GM12878 (cell line): ENCODE data around the gene MED6. TPM values are rescaled to one million over a fixed set of nuclear protein-coding genes. Genes with fewer than 3 reads are reported as not detected.

Source experiments
- ATAC-seq: fragments of 200-7000 bp; cut with Tn5 transposase; 3 replicates; pipeline ENCODE4 v1.9.1; 2020; ENCODE audit warnings: mild to moderate bottlenecking, moderate library complexity
- BruUV-seq: library from RNA; stranded (reverse); fragments of 400-500 nt; replicated peaks from 2 replicates; lab custom pipeline; 2021; lab: Mats Ljungman, UMichigan
- CTCF ChIA-PET: fragments of 300-600 bp; sonication (Branson Sonifier 250); formaldehyde crosslinking; extraction: SDS; loops from one replicate; lab custom pipeline; 2021; ENCODE audit warnings: inconsistent platforms; lab: Yijun Ruan, JAX
- POLR2A ChIA-PET: fragments of 350-600 bp; formaldehyde crosslinking; extraction: SDS; loops from one replicate; lab custom pipeline; 2021; ENCODE audit warnings: inconsistent platforms; lab: Charles Lee
- RAD21 ChIA-PET: fragments of 300-600 bp; sonication (Branson Sonifier 250); formaldehyde crosslinking; loops from one replicate; lab custom pipeline; 2023; ENCODE audit warnings: antibody characterized with exemption; ENCODE audit not compliant: unreplicated experiment; lab: Charles Lee
- SMC1A ChIA-PET: fragments of 300-600 bp; sonication (Branson Sonifier 250); formaldehyde crosslinking; loops from one replicate; lab custom pipeline; 2023; ENCODE audit not compliant: unreplicated experiment, uncharacterized antibody; lab: Charles Lee
- DNase-seq: peaks from one replicate; pipeline ENCODE4 v3.0.0-alpha.2; 2011; ENCODE audit warnings: low read depth, low spot score
- FAIRE-seq: peaks from 3 replicates; lab custom pipeline; 2011; peaks lifted over from hg19 to GRCh38; lab: Jason Lieb, UNC
- H2AFZ ChIP-seq: 2 replicates; pipeline ENCODE4 v1.6.0; 2011; ENCODE audit warnings: low read depth, low read length, control low read depth; ENCODE audit not compliant: control insufficient read depth
- H3K27ac ChIP-seq: 2 replicates; pipeline ENCODE4 v1.5.1; 2011; ENCODE audit warnings: control low read depth; ENCODE audit not compliant: control insufficient read depth, insufficient read depth
- H3K27me3 ChIP-seq, 2 experiments: replicated peaks in 1 of 2; 2 replicates each; pipeline versions ENCODE4 v1.6.0 to v1.6.1; 2011; ENCODE audit warnings: low read length in 1 of 2; ENCODE audit not compliant: control insufficient read depth in 2 of 2, insufficient read depth in 2 of 2
- H3K36me3 ChIP-seq, 2 experiments: 2 replicates each; pipeline ENCODE4 v1.5.1; 2011; ENCODE audit warnings: low read length in 1 of 2; ENCODE audit not compliant: control insufficient read depth in 2 of 2, insufficient read depth in 2 of 2
- H3K4me1 ChIP-seq: 2 replicates; pipeline ENCODE4 v1.6.1; 2011; ENCODE audit warnings: mild to moderate bottlenecking, low read length, moderate library complexity, mixed read lengths; ENCODE audit not compliant: control insufficient read depth, insufficient read depth
- H3K4me2 ChIP-seq: 2 replicates; pipeline ENCODE4 v1.6.0; 2011; ENCODE audit warnings: control low read depth; ENCODE audit not compliant: control insufficient read depth, insufficient read depth
- H3K4me3 ChIP-seq: fragments of 200-600 bp; sonication (generic); 2 replicates; pipeline ENCODE4 v1.5.1; 2016
- H3K79me2 ChIP-seq: 2 replicates; pipeline ENCODE4 v1.6.0; 2011; ENCODE audit warnings: low read length; ENCODE audit not compliant: control insufficient read depth, insufficient read depth
- H3K9ac ChIP-seq: 2 replicates; pipeline ENCODE4 v1.8.0; 2011; ENCODE audit warnings: low read length, control low read depth, mixed read lengths; ENCODE audit not compliant: control insufficient read depth, insufficient read depth
- H3K9me3 ChIP-seq: replicated peaks from 3 replicates; pipeline ENCODE4 v1.5.1; 2011; ENCODE audit warnings: mild to moderate bottlenecking, low read length; ENCODE audit not compliant: control insufficient read depth, insufficient read depth
- H4K20me1 ChIP-seq: 2 replicates; pipeline ENCODE4 v1.6.0; 2011; ENCODE audit not compliant: control insufficient read depth, insufficient read depth
- BACH1 ChIP-seq: fragments of 450-650 bp; IDR thresholded peaks from 2 replicates; pipeline ENCODE4 v1.6.1; 2017; ENCODE audit warnings: mild to moderate bottlenecking, borderline replicate concordance
- BCL3 ChIP-seq: IDR thresholded peaks from 2 replicates; pipeline ENCODE4 v1.6.1; 2011; ENCODE audit warnings: borderline replicate concordance, low read depth, mild to moderate bottlenecking, moderate library complexity, low read length; ENCODE audit not compliant: insufficient read depth, poor library complexity, severe bottlenecking
- CBX3 ChIP-seq: fragments of 200-600 bp; sonication (generic); IDR thresholded peaks from 2 replicates; pipeline ENCODE4 v1.6.1; 2016; ENCODE audit warnings: low read depth, borderline replicate concordance
- E2F8 ChIP-seq: fragments of 450-650 bp; IDR thresholded peaks from 2 replicates; pipeline ENCODE4 v1.6.1; 2018; ENCODE audit warnings: mild to moderate bottlenecking, low read depth, moderate library complexity; ENCODE audit not compliant: partially characterized antibody
- E4F1 ChIP-seq: fragments of 450-650 bp; IDR thresholded peaks from 2 replicates; pipeline ENCODE4 v1.6.1; 2018; ENCODE audit warnings: borderline replicate concordance, mild to moderate bottlenecking; ENCODE audit not compliant: partially characterized antibody
- ETV6 ChIP-seq, 2 experiments: fragments of 450-650 bp in 1 of 2; IDR thresholded peaks in 1 of 2; conservative IDR thresholded peaks in 1 of 2; 2 replicates each; pipeline ENCODE4 v1.6.1; 2014; ENCODE audit warnings: antibody characterized with exemption in 1 of 2, borderline replicate concordance in 1 of 2, low read depth in 1 of 2, mild to moderate bottlenecking in 1 of 2, moderate library complexity in 1 of 2
- HDAC2 ChIP-seq: fragments of 200-600 bp; sonication (generic); IDR thresholded peaks from 2 replicates; pipeline ENCODE4 v1.6.1; 2017
- MYC ChIP-seq: IDR thresholded peaks from 2 replicates; pipeline ENCODE4 v1.6.1; 2011; ENCODE audit warnings: mild to moderate bottlenecking, low read length, moderate library complexity, inconsistent platforms; ENCODE audit not compliant: insufficient read depth, insufficient replicate concordance, insufficient read length, severe bottlenecking
- PML ChIP-seq: IDR thresholded peaks from 2 replicates; pipeline ENCODE4 v1.6.1; 2012; ENCODE audit warnings: low read length, inconsistent platforms
- SMAD5 ChIP-seq: IDR thresholded peaks from 2 replicates; pipeline ENCODE4 v1.6.1; 2016; ENCODE audit warnings: antibody characterized with exemption, low read depth
- SREBF1 ChIP-seq: IDR thresholded peaks from 2 replicates; pipeline ENCODE4 v1.6.1; 2012; ENCODE audit warnings: mild to moderate bottlenecking, low read length
- TARDBP ChIP-seq: IDR thresholded peaks from 2 replicates; pipeline ENCODE4 v1.6.1; 2016; ENCODE audit warnings: borderline replicate concordance
- ZBTB11 ChIP-seq: fragments of 450-650 bp; formaldehyde crosslinking; IDR thresholded peaks from 2 replicates; pipeline ENCODE4 v1.5.0; 2022; ENCODE audit warnings: mild to moderate bottlenecking, missing genetic modification characterization
- WGBS: methylation state at CpG from one replicate; pipeline ENCODE4 v1.1.6; 2016; ENCODE audit warnings: low lambda C conversion rate; ENCODE audit not compliant: insufficient replicate concordance, insufficient coverage; ENCODE audit errors: missing lambda C conversion rate; 5-methylcytosine and 5-hydroxymethylcytosine counted together
- in situ Hi-C: fragments of 300-500 bp; cut with MboI; formaldehyde crosslinking; loops from 9 replicates; pipeline ENCODE4 v1.14.3; 2018; ENCODE audit warnings: mixed read lengths
- intact Hi-C: fragments of 100-400 bp; cut with micrococcal nuclease; formaldehyde crosslinking; loops from one replicate; pipeline ENCODE4 v1.14.2; 2022; ENCODE audit not compliant: unreplicated experiment
- polyA plus RNA-seq, 11 experiments: library from polyadenylated mRNA; depleted of rRNA in 4 of 11; unstranded in 6 of 11; stranded (reverse) in 5 of 11; fragments of >200 nt; fragmentation: Nextera tagmentation in 4 of 11; fragmentation: Illumina TruSeq in 1 of 11; extraction: Ambion mirVana in 4 of 11; extraction: Trizol in 1 of 11; gene quantifications; 1 replicate in 1 of 11; 2 replicates in 10 of 11; pipeline versions ENCODE4 v1.2.1 to v1.2.3, GENCODE V29; 2011 to 2016; ENCODE audit warnings: inconsistent platforms in 2 of 11, missing spikeins in 2 of 11, low read depth in 1 of 11
- total RNA-seq, 4 experiments: library from RNA; depleted of rRNA in 3 of 4; stranded (reverse); fragments of >200 nt in 3 of 4; fragmentation: Illumina TruSeq in 1 of 4; extraction: Trizol in 1 of 4; gene quantifications; 2 replicates each; pipeline versions ENCODE4 v1.2.1 to v1.2.3, GENCODE V29; 2013 to 2021

Gene MED6
- total and polyA plus RNA-seq, 10 of the 15 experiments (the other 5 are each of a cell fraction or from before 2014, with no cell fraction given): 29.2 to 74.9 (median 46.2) TPM

- no peak for TF ChIP-seq ZBTB11 (CRISPR knock-in tag)
- TF ChIP-seq CBX3: no peak
Measured at GRCh38 chr14:70538087-70538486, 62.4 kb downstream of the MED6 start (continued).

- Histone ChIP-seq H3K9me3 (no peaks in the 10 kb centered on the region), H3K27ac (no peak overlapping the region), H3K9ac (no peak overlapping the region), H3K36me3 (no peaks in the 10 kb centered on the region), H3K4me1 (peaks cover 3% of the 10 kb centered on the region), H3K4me3 (no peak overlapping the region), H4K20me1 (no peaks in the 10 kb centered on the region), H3K27me3 (no peaks in the 10 kb centered on the region), H3K79me2 (no peaks in the 10 kb centered on the region), H2AFZ (no peak overlapping the region), H3K4me2 (no peak overlapping the region)
- POLR2A ChIA-PET: no interaction called here
- no TSS peak for BruUV-seq
- ATAC-seq: no peak
- in situ Hi-C loops: no loop called here
- RAD21 ChIA-PET: no interaction called here
- SMC1A ChIA-PET: no interaction called here
- FAIRE-seq: no peak
- CTCF ChIA-PET: no interaction called here
- no peak for DNase-seq
- 0% methylated on average over 1 of the region's 1 CpG for WGBS
- intact Hi-C loops: no loop called here
- no peak for TF ChIP-seq BACH1
- no peak for TF ChIP-seq SREBF1
- no peak for TF ChIP-seq MYC
- TF ChIP-seq TARDBP: no peak
- TF ChIP-seq HDAC2: no peak
- TF ChIP-seq BCL3: no peak
- no peak for TF ChIP-seq SMAD5
- TF ChIP-seq E4F1: no peak
- no peak for TF ChIP-seq PML
- TF ChIP-seq ETV6 (conservative IDR thresholded peaks at IDR 0.05 in 1 of 2, IDR thresholded peaks at IDR 0.05 in 1 of 2; ENCODE audit: borderline replicate concordance in 1 of 2, low read depth in 1 of 2): no peak
- TF ChIP-seq E2F8: no peak
Measured at GRCh38 chr14:70536830-70537229, 63.6 kb downstream of the MED6 start.
